Naive thymus-derived CD4-positive, alpha-beta T cell (primary cell): ENCODE data around the gene ANXA2. TPM values are rescaled to one million over a fixed set of nuclear protein-coding genes. Genes with fewer than 3 reads are reported as not detected.

ENCODE experiments used
- ATAC-seq: fragments of 150-1000 bp; cut with Tn5 transposase; 2 replicates; pipeline ENCODE4 v1.10.0; 2021; ENCODE audit warnings: mild to moderate bottlenecking, moderate library complexity
- CTCF ChIA-PET: fragments of 350-600 bp; sonication (Branson Sonifier 250); formaldehyde crosslinking; loops from one replicate; lab custom pipeline; 2021; ENCODE audit warnings: antibody characterized with exemption; lab: Charles Lee
- POLR2A ChIA-PET: fragments of 350-600 bp; sonication (Branson Sonifier 250); formaldehyde crosslinking; loops from one replicate; lab custom pipeline; 2021; ENCODE audit warnings: antibody characterized with exemption, inconsistent platforms; lab: Charles Lee
- DNase-seq, 9 donors: peaks; one replicate each; pipeline versions ENCODE4 v3.0.0 to v3.0.0-alpha.2; 2020 to 2022; ENCODE audit warnings: mixed read lengths in 1 of 9
- H3K27ac ChIP-seq: one replicate; pipeline ENCODE4 v1.7.0; 2013; ENCODE audit warnings: mild to moderate bottlenecking, low read depth, low read length, moderate library complexity
- H3K27me3 ChIP-seq, 2 donors: one replicate each; pipeline ENCODE4 v1.7.0; 2013; ENCODE audit warnings: low read length in 2 of 2, mild to moderate bottlenecking in 2 of 2, moderate library complexity in 2 of 2; ENCODE audit not compliant: control insufficient read depth in 2 of 2, insufficient read depth in 2 of 2
- H3K36me3 ChIP-seq, 3 experiments: 1 replicate in 2 of 3; 2 replicates in 1 of 3; pipeline ENCODE4 v1.7.0; 2013; ENCODE audit warnings: low read length in 3 of 3, mild to moderate bottlenecking in 3 of 3, moderate library complexity in 1 of 3; ENCODE audit not compliant: insufficient read depth in 3 of 3, control insufficient read depth in 2 of 3
- H3K4me1 ChIP-seq, 2 donors: one replicate each; pipeline ENCODE4 v1.7.0; 2013; ENCODE audit warnings: low read length in 2 of 2, mild to moderate bottlenecking in 2 of 2, moderate library complexity in 1 of 2; ENCODE audit not compliant: control insufficient read depth in 2 of 2, insufficient read depth in 2 of 2
- H3K4me3 ChIP-seq: 2 replicates; pipeline ENCODE4 v1.7.0; 2013; ENCODE audit warnings: mild to moderate bottlenecking, low read length
- H3K9me3 ChIP-seq, 3 experiments: 1 replicate in 2 of 3; 2 replicates in 1 of 3; pipeline ENCODE4 v1.7.0; 2013; ENCODE audit warnings: low read length in 3 of 3; ENCODE audit not compliant: control insufficient read depth in 2 of 3
- H3K27ac Mint-ChIP-seq, 9 donors: one replicate each; pipeline ENCODE4 v1.8.0; 2020 to 2022; ENCODE audit warnings: mixed read lengths in 9 of 9, mild to moderate bottlenecking in 8 of 9, moderate library complexity in 5 of 9, inconsistent platforms in 2 of 9
- H3K27me3 Mint-ChIP-seq, 5 donors: one replicate each; pipeline ENCODE4 v1.8.0; 2021 to 2022; ENCODE audit warnings: mixed read lengths in 5 of 5, mild to moderate bottlenecking in 1 of 5
- H3K36me3 Mint-ChIP-seq, 5 donors: one replicate each; pipeline ENCODE4 v1.8.0; 2020 to 2022; ENCODE audit warnings: mixed read lengths in 5 of 5, mild to moderate bottlenecking in 3 of 5, inconsistent platforms in 1 of 5
- H3K4me1 Mint-ChIP-seq, 7 donors: one replicate each; pipeline ENCODE4 v1.8.0; 2020 to 2022; ENCODE audit warnings: mixed read lengths in 7 of 7, mild to moderate bottlenecking in 3 of 7, inconsistent platforms in 1 of 7
- H3K4me3 Mint-ChIP-seq, 10 donors: one replicate each; pipeline ENCODE4 v1.8.0; 2020 to 2022; ENCODE audit warnings: mild to moderate bottlenecking in 10 of 10, mixed read lengths in 10 of 10, moderate library complexity in 6 of 10, inconsistent platforms in 2 of 10
- H3K9me3 Mint-ChIP-seq, 11 donors: one replicate each; pipeline ENCODE4 v1.8.0; 2020 to 2022; ENCODE audit warnings: mixed read lengths in 11 of 11, mild to moderate bottlenecking in 4 of 11, inconsistent platforms in 1 of 11, moderate library complexity in 1 of 11
- intact Hi-C, 2 donors: fragments of 100-400 bp; cut with micrococcal nuclease; formaldehyde crosslinking; loops; one replicate each; pipeline ENCODE4 v1.15.1; 2023
- polyA plus RNA-seq, 2 donors: library from polyadenylated mRNA; unstranded; fragments of 300-500 nt; fragmentation: Illumina TruSeq; gene quantifications; one replicate each; pipeline ENCODE4 v1.2.3, GENCODE V29; 2021
- total RNA-seq, 6 experiments: library from RNA in 5 of 6; stranded (reverse) in 5 of 6; gene quantifications; 1 replicate in 5 of 6; 2 replicates in 1 of 6; pipeline ENCODE4 v1.2.3 and lab custom pipeline; 2021 to 2026

Gene ANXA2
- total and polyA plus RNA-seq, 7 experiments from 2014 or later, result 25.5 to 377 (median 36.6) TPM

- H3K27ac Mint-ChIP-seq, result peak overlapping the region in 2 of 9 donors; percentile 12 to 46
- intact Hi-C loops, result loop anchor here in 1 of 2 donors (5.0 kb wide), 1 partner anchor 577 kb away; no protein-coding TSS in a partner anchor
- Histone ChIP-seq H3K4me3 (no peak overlapping the region), H3K4me1 (no peaks in the 10 kb centered on the region), H3K27ac (no peak overlapping the region), H3K27me3 (no peaks in the 10 kb centered on the region), H3K36me3 (peaks cover 0 to 48% (median 4%) of the 10 kb centered on the region in 3 experiments), H3K9me3 (no peaks in the 10 kb centered on the region)
- DNase-seq (no peak), ATAC-seq (no peak)
- ChIA-PET CTCF (no interaction called here), POLR2A (no interaction called here)
- H3K36me3 Mint-ChIP-seq, result peaks cover 10 to 64% (median 40%) of the 10 kb centered on the region in 5 donors
- peaks cover 0 to 17% (median 0%) of the 10 kb centered on the region in 7 donors for H3K4me1 Mint-ChIP-seq
- no peaks in the 10 kb centered on the region for H3K27me3 Mint-ChIP-seq
- no peaks in the 10 kb centered on the region for H3K9me3 Mint-ChIP-seq
- H3K4me3 Mint-ChIP-seq, result no peak overlapping the region
Observed at GRCh38 chr15:60355148-60355857, 42.5 kb downstream of the ANXA2 start.

- Histone ChIP-seq H3K27me3 (no peaks in the 10 kb centered on the region), H3K9me3 (no peaks in the 10 kb centered on the region), H3K27ac (no peak overlapping the region), H3K36me3 (peaks cover 0 to 44% (median 4%) of the 10 kb centered on the region in 3 experiments), H3K4me3 (no peak overlapping the region), H3K4me1 (no peaks in the 10 kb centered on the region)
- Mint-ChIP-seq H3K27ac (no peak overlapping the region), H3K4me1 (peaks cover 0 to 15% (median 4%) of the 10 kb centered on the region in 7 donors), H3K36me3 (peaks cover 10 to 62% (median 47%) of the 10 kb centered on the region in 5 donors), H3K27me3 (no peaks in the 10 kb centered on the region), H3K4me3 (no peak overlapping the region), H3K9me3 (no peaks in the 10 kb centered on the region)
- intact Hi-C loops, result no loop called here
- ChIA-PET CTCF (no interaction called here), POLR2A (interaction anchor here (0.6 to 0.7 kb wide), 2 partner anchors 36 to 154 kb away, joined by 3 read pairs; no protein-coding TSS in a partner anchor)
- ATAC-seq (no peak), DNase-seq (no peak)
Observed at GRCh38 chr15:60353245-60353920, 44.4 kb downstream of the ANXA2 start.

GRCh38 chr15:60352525-60352924 is 45.3 kb downstream of the ANXA2 start:
- H3K27ac ChIP-seq, result no peak overlapping the region
- H3K4me1 Mint-ChIP-seq, result peaks cover 0 to 15% (median 4%) of the 10 kb centered on the region in 7 donors
- H3K36me3 Mint-ChIP-seq, result peaks cover 10 to 65% (median 52%) of the 10 kb centered on the region in 5 donors
- CTCF ChIA-PET, result no interaction called here
- intact Hi-C loops, result no loop called here
- ATAC-seq, result no peak
- H3K27me3 ChIP-seq, result no peaks in the 10 kb centered on the region
- POLR2A ChIA-PET, result interaction anchor here (0.6 to 0.8 kb wide), 2 partner anchors 127 to 155 kb away, joined by 3 read pairs; no protein-coding TSS in a partner anchor
- H3K36me3 ChIP-seq, result peaks cover 0 to 44% (median 4%) of the 10 kb centered on the region in 3 experiments
- H3K9me3 Mint-ChIP-seq, result no peaks in the 10 kb centered on the region
- H3K4me3 Mint-ChIP-seq, result no peak overlapping the region
- H3K27ac Mint-ChIP-seq, result no peak overlapping the region
- no peak overlapping the region for H3K4me3 ChIP-seq
- H3K9me3 ChIP-seq, result no peaks in the 10 kb centered on the region
- DNase-seq, result no peak
- no peaks in the 10 kb centered on the region for H3K27me3 Mint-ChIP-seq
- no peaks in the 10 kb centered on the region for H3K4me1 ChIP-seq

- Histone ChIP-seq H3K27me3 (no peaks in the 10 kb centered on the region), H3K36me3 (peaks cover 0 to 34% (median 8%) of the 10 kb centered on the region in 3 experiments), H3K9me3 (no peaks in the 10 kb centered on the region), H3K27ac (no peak overlapping the region), H3K4me3 (no peak overlapping the region), H3K4me1 (no peaks in the 10 kb centered on the region)
- no peak for ATAC-seq
- H3K27ac Mint-ChIP-seq, result no peak overlapping the region
- no peaks in the 10 kb centered on the region for H3K27me3 Mint-ChIP-seq
- intact Hi-C loops, result no loop called here
- no peak overlapping the region for H3K4me3 Mint-ChIP-seq
- H3K9me3 Mint-ChIP-seq, result no peaks in the 10 kb centered on the region
- CTCF ChIA-PET, result no interaction called here
- H3K4me1 Mint-ChIP-seq, result peaks cover 0 to 15% (median 4%) of the 10 kb centered on the region in 7 donors
- POLR2A ChIA-PET, result no interaction called here
- DNase-seq, result no peak
- H3K36me3 Mint-ChIP-seq, result peaks cover 10 to 66% (median 58%) of the 10 kb centered on the region in 5 donors
Observed at GRCh38 chr15:60351066-60351465, 46.7 kb downstream of the ANXA2 start.

- H3K36me3 Mint-ChIP-seq, result peaks cover 10 to 61% (median 52%) of the 10 kb centered on the region in 5 donors
- no peak overlapping the region for H3K27ac Mint-ChIP-seq
- intact Hi-C loops, result no loop called here
- H3K4me3 ChIP-seq, result no peak overlapping the region
- H3K27ac ChIP-seq, result no peak overlapping the region
- no peak overlapping the region for H3K4me3 Mint-ChIP-seq
- H3K9me3 Mint-ChIP-seq, result no peaks in the 10 kb centered on the region
- no peaks in the 10 kb centered on the region for H3K27me3 Mint-ChIP-seq
- H3K36me3 ChIP-seq, result peaks cover 0 to 25% (median 8%) of the 10 kb centered on the region in 3 experiments
- no peaks in the 10 kb centered on the region for H3K27me3 ChIP-seq
- DNase-seq (no peak), ATAC-seq (no peak)
- CTCF ChIA-PET, result no interaction called here
- POLR2A ChIA-PET, result no interaction called here
- no peaks in the 10 kb centered on the region for H3K4me1 ChIP-seq
- H3K9me3 ChIP-seq, result no peaks in the 10 kb centered on the region
- peaks cover 0 to 14% (median 4%) of the 10 kb centered on the region in 7 donors for H3K4me1 Mint-ChIP-seq
Observed at GRCh38 chr15:60350108-60350507, 47.7 kb downstream of the ANXA2 start.

- H3K4me3 Mint-ChIP-seq, result no peak overlapping the region
- Histone ChIP-seq H3K4me3 (no peak overlapping the region), H3K27ac (no peak overlapping the region), H3K4me1 (no peaks in the 10 kb centered on the region), H3K9me3 (no peaks in the 10 kb centered on the region), H3K36me3 (peaks cover 0 to 24% (median 8%) of the 10 kb centered on the region in 3 experiments), H3K27me3 (no peaks in the 10 kb centered on the region)
- no peaks in the 10 kb centered on the region for H3K27me3 Mint-ChIP-seq
- ChIA-PET CTCF (no interaction called here), POLR2A (no interaction called here)
- H3K27ac Mint-ChIP-seq, result peak overlapping the region in 4 of 9 donors; percentile 14 to 73 (median 64)
- H3K9me3 Mint-ChIP-seq, result no peaks in the 10 kb centered on the region
- ATAC-seq (no peak), DNase-seq (no peak)
- H3K36me3 Mint-ChIP-seq, result peaks cover 10 to 56% (median 47%) of the 10 kb centered on the region in 5 donors
- H3K4me1 Mint-ChIP-seq, result peaks cover 0 to 10% (median 4%) of the 10 kb centered on the region in 7 donors
- intact Hi-C loops, result no loop called here
Observed at GRCh38 chr15:60349589-60349988, 48.2 kb downstream of the ANXA2 start.
